Activated T-cell treated with anti-CD3 and anti-CD28 coated beads, Interleukin-2, amount 50 U/mL, for 72 hours (primary cell): Measurements from ENCODE around the gene UBE3C. TPM values are rescaled to one million over a fixed set of nuclear protein-coding genes. Genes with fewer than 3 reads are reported as not detected.
A peak's percentile ranks its signal among the peaks of the same experiment; 100 is the strongest.

ENCODE experiments used
- ATAC-seq, 2 donors: fragments of 150-1000 bp; cut with Tn5 transposase; replicated peaks in 1 of 2; 2 replicates each; pipeline ENCODE4 v1.10.0; 2021; ENCODE audit warnings: moderate library complexity in 2 of 2, mild to moderate bottlenecking in 1 of 2
- DNase-seq, 2 donors: peaks; one replicate each; pipeline ENCODE4 v3.0.0; 2021 to 2022; ENCODE audit warnings: mixed read lengths in 1 of 2
- H3K27ac Mint-ChIP-seq: one replicate; pipeline ENCODE4 v1.8.0; 2022; ENCODE audit warnings: mild to moderate bottlenecking, moderate library complexity, mixed read lengths
- H3K27me3 Mint-ChIP-seq: one replicate; pipeline ENCODE4 v1.8.0; 2022; ENCODE audit warnings: low read depth, mixed read lengths
- H3K36me3 Mint-ChIP-seq, 2 donors: one replicate each; pipeline ENCODE4 v1.8.0; 2022; ENCODE audit warnings: mixed read lengths in 2 of 2, mild to moderate bottlenecking in 1 of 2; ENCODE audit not compliant: insufficient read depth in 2 of 2
- H3K4me1 Mint-ChIP-seq: one replicate; pipeline ENCODE4 v1.8.0; 2022; ENCODE audit warnings: low read depth, mixed read lengths
- H3K4me3 Mint-ChIP-seq, 2 donors: one replicate each; pipeline ENCODE4 v1.8.0; 2022; ENCODE audit warnings: mild to moderate bottlenecking in 2 of 2, mixed read lengths in 2 of 2, moderate library complexity in 2 of 2
- H3K9me3 Mint-ChIP-seq, 2 donors: one replicate each; pipeline ENCODE4 v1.8.0; 2022; ENCODE audit warnings: mixed read lengths in 2 of 2
- total RNA-seq, 2 donors: library from RNA; stranded (reverse); gene quantifications; one replicate each; pipeline ENCODE4 v1.2.3, GENCODE V29; 2022

UBE3C gene
- total RNA-seq, 2 donors from 2014 or later, result 39.6 to 42.6 TPM

DNA sequence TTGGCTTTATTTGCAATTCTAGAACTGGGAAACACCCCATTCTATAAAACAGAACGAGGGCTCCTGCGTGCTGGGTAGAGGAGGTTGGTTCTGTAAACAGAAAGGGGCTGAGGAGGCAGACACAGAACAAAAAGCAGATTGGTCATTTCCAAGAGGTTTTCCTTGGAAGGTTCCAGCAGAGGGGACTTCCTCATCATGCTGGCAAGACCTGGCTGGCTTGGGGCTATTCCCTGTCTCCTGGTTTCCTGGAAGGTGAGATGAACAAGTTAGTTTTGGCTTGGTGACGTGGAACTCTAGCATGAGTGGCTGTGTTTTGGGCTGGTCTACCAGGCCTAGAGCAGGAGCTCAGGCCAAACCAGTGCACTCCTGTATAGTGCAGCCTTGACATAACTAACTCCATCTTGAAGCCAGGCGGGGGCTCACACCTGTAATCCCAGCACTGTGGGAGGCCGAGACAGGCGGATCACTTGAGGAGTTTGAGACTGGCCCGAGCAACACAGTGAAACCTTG lies 172.0 kb downstream of the UBE3C start:
- Mint-ChIP-seq H3K9me3 (no peaks in the 10 kb centered on the region), H3K4me3 (no peak overlapping the region), H3K4me1 (peaks cover 31% of the 10 kb centered on the region), H3K27me3 (no peaks in the 10 kb centered on the region), H3K36me3 (no peaks in the 10 kb centered on the region), H3K27ac (peak overlapping the region; percentile 48)
- ATAC-seq, result peak in 1 of 2 donors; percentile 54
- DNase-seq, result no peak

DNA sequence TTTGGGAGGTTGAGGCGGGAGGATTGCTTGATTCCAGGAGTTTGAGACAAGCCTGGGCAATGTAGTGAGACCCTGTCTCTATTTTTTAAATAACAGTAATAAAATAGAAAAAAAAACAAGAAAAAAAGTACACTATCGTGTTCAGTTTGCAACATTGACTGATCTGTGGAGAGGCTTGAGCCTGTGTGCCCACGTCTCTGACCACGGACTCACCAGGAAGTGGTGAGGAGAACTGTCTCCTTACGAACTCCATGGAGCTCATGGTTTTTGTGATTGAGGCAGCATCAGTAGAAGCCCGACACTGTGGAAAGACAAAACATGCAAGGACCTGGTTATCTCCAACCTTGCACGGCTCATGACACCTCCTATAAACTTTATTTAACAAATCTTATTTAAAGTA lies 174.2 kb downstream of the UBE3C start:
- Mint-ChIP-seq H3K36me3 (no peaks in the 10 kb centered on the region), H3K4me1 (peaks cover 18% of the 10 kb centered on the region), H3K27ac (no peak overlapping the region), H3K27me3 (no peaks in the 10 kb centered on the region), H3K9me3 (no peaks in the 10 kb centered on the region), H3K4me3 (no peak overlapping the region)
- ATAC-seq (no peak), DNase-seq (no peak)

DNA sequence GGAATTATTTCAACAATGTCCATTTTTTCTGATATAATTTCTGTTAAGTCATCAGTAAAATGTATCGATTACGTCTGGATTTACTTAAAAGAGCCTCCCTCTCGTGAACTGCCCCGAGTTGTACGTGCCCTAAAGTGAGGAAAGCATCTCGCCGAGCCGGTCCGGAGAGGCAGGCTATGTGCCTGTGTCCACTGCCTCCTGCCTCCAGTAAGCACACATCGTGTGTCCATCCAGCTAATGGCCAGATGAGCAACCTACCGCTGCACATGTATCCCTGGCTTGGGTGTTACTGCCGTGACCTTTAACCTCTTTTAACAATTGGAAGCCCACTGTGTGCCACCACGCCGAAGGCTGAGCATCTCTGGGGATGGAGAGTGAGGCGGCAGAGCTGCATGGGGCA lies 174.9 kb downstream of the UBE3C start:
- ATAC-seq (no peak), DNase-seq (no peak)
- Mint-ChIP-seq H3K36me3 (no peaks in the 10 kb centered on the region), H3K27me3 (no peaks in the 10 kb centered on the region), H3K4me1 (peaks cover 25% of the 10 kb centered on the region), H3K9me3 (no peaks in the 10 kb centered on the region), H3K4me3 (no peak overlapping the region), H3K27ac (no peak overlapping the region)

GRCh38 chr7:157318015-157318706 lies 179.4 kb downstream of the UBE3C start:
- no peaks in the 10 kb centered on the region for H3K36me3 Mint-ChIP-seq
- H3K4me3 Mint-ChIP-seq, result peak overlapping the region; percentile 36 to 43
- no peaks in the 10 kb centered on the region for H3K9me3 Mint-ChIP-seq
- DNase-seq (peak in 1 of 2 donors; percentile 46), ATAC-seq (peak; percentile 92 to 98)
- no peaks in the 10 kb centered on the region for H3K27me3 Mint-ChIP-seq
- H3K27ac Mint-ChIP-seq, result peak overlapping the region; percentile 44
- H3K4me1 Mint-ChIP-seq, result peaks cover 10% of the 10 kb centered on the region

Other genes starting within 250 kb of the UBE3C start
- 10 to 100 TPM; 88.2 to 88.6 TPM for gene LMBR1, start 245.7 kb upstream of the UBE3C start, total RNA-seq
- gene NOM1, start 189.2 kb upstream of the UBE3C start, total RNA-seq, result 10 to 100 TPM; 30.1 to 37.5 TPM
- under 1 TPM; 0.17 to 0.39 TPM for gene MNX1, start 128.3 kb upstream of the UBE3C start, total RNA-seq
- gene DNAJB6, start 198.1 kb downstream of the UBE3C start, total RNA-seq, result 100 to 1,000 TPM; 103 to 116 TPM